ENCODE results near the gene LRP3. TPM values are rescaled to one million over a fixed set of nuclear protein-coding genes. Genes with fewer than 3 reads are reported as not detected.

LRP3 gene
- total and polyA plus RNA-seq, 2 donors from 2014 or later: 13.9 to 23.8 TPM

DNA sequence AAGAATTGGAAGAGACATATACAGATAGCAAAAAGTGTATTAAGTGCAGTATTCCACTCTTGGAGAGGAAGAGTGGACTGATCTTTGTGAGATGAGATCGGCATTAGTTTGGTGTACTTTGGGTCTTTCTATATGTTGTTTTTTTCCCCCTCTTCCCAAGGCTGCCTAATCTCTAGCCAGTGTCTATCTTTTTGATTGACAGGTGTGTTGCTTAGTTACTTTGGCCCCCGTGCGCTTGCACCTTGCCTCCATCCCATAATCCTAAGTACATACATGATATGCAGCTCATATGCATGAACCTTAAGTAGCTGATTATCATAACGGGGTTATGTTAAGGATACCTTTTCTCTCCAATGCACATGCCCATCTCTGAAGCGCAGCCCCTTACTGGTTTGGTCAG lies 35.8 kb downstream of the LRP3 start:
- Histone ChIP-seq H3K27me3 (ENCODE audit: control insufficient read depth, insufficient read depth, low read length) (peaks cover 10% of the 10 kb centered on the region), H3K4me1 (ENCODE audit: control insufficient read depth in 2 of 3, insufficient read depth in 2 of 3, low read depth in 1 of 3, low read length in 3 of 3) (peaks cover 0 to 6% (median 0%) of the 10 kb centered on the region in 3 donors), H3K36me3 (ENCODE audit: control insufficient read depth in 2 of 3, insufficient read depth in 3 of 3, low read length in 3 of 3) (no peaks in the 10 kb centered on the region), H3K9me3 (ENCODE audit: control insufficient read depth in 2 of 3, insufficient read depth in 1 of 3, low read length in 3 of 3) (peaks cover 0 to 18% (median 5%) of the 10 kb centered on the region in 3 donors), H3K4me3 (ENCODE audit: low read length in 3 of 3) (no peak overlapping the region), H3K27ac (ENCODE audit: low read depth in 2 of 2, low read length in 2 of 2) (no peak overlapping the region), H3K9ac (ENCODE audit: low read length in 3 of 3) (no peak overlapping the region)
- intact Hi-C loops (cut with DNase I): no loop called here
- DNase-seq (no peak), FAIRE-seq (no peak)
- TF ChIP-seq, protein P1, sequence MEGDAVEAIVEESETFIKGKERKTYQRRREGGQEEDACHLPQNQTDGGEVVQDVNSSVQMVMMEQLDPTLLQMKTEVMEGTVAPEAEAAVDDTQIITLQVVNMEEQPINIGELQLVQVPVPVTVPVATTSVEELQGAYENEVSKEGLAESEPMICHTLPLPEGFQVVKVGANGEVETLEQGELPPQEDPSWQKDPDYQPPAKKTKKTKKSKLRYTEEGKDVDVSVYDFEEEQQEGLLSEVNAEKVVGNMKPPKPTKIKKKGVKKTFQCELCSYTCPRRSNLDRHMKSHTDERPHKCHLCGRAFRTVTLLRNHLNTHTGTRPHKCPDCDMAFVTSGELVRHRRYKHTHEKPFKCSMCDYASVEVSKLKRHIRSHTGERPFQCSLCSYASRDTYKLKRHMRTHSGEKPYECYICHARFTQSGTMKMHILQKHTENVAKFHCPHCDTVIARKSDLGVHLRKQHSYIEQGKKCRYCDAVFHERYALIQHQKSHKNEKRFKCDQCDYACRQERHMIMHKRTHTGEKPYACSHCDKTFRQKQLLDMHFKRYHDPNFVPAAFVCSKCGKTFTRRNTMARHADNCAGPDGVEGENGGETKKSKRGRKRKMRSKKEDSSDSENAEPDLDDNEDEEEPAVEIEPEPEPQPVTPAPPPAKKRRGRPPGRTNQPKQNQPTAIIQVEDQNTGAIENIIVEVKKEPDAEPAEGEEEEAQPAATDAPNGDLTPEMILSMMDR (IDR thresholded peaks at IDR 0.05; ENCODE audit: borderline replicate concordance, extremely low read depth, insufficient read depth): no peak

DNA sequence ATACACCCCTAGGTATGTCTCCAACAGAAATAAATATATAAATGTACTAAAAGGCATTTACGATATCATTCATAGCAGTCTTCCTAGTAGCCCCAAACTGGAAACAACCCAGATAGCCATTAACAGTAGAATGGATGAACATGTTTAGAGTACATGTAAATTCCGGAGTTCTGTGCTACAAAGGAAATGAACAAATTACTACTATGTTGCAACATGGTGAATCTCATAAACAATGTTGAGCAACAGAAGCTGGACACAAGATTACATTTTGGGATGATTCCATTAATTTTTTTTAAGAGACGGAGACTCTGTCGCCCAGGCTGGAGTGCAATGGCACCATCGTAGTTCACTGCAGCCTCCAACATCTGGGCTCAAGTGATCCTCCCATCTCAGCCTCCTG lies 37.4 kb downstream of the LRP3 start:
- Histone ChIP-seq H3K9me3 (ENCODE audit: control insufficient read depth in 2 of 3, insufficient read depth in 1 of 3, low read length in 3 of 3) (peaks cover 0 to 18% (median 5%) of the 10 kb centered on the region in 3 donors), H3K27me3 (ENCODE audit: control insufficient read depth, insufficient read depth, low read length) (no peaks in the 10 kb centered on the region), H3K4me3 (ENCODE audit: low read length in 3 of 3) (no peak overlapping the region), H3K36me3 (ENCODE audit: control insufficient read depth in 2 of 3, insufficient read depth in 3 of 3, low read length in 3 of 3) (no peaks in the 10 kb centered on the region), H3K4me1 (ENCODE audit: control insufficient read depth in 2 of 3, insufficient read depth in 2 of 3, low read depth in 1 of 3, low read length in 3 of 3) (peaks cover 0 to 2% (median 0%) of the 10 kb centered on the region in 3 donors), H3K9ac (ENCODE audit: low read length in 3 of 3) (no peak overlapping the region), H3K27ac (ENCODE audit: low read depth in 2 of 2, low read length in 2 of 2) (no peak overlapping the region)
- TF ChIP-seq, protein P1 (IDR thresholded peaks at IDR 0.05; ENCODE audit: borderline replicate concordance, extremely low read depth, insufficient read depth): no peak
- no peak for FAIRE-seq
- intact Hi-C loops (cut with DNase I): no loop called here
- DNase-seq: no peak

DNA sequence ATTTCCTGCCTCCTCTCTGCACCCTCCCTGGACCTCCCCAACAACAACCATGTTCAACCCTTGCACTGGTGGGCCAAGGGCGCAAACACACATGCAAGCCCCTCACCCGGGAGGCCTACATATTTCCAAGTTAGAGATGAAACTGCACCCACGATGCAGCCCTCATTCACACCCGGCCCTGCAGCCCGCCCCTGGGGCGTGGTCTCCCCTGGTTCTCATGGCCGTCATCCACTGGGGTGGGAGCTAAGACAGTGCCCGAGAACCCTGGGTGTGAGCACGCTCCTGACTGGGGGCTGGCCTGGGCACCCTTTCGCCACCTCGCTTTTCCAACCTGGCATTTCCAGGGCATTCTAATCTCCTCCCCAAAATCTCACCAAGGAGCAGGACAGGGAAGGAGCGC lies 38.5 kb downstream of the LRP3 start:
- no peak for DNase-seq
- no peak overlapping the region for H3K9ac ChIP-seq (ENCODE audit: low read length in 3 of 3)
- H3K36me3 ChIP-seq (ENCODE audit: control insufficient read depth in 2 of 3, insufficient read depth in 3 of 3, low read length in 3 of 3): no peaks in the 10 kb centered on the region
- H3K9me3 ChIP-seq (ENCODE audit: control insufficient read depth in 2 of 3, insufficient read depth in 1 of 3, low read length in 3 of 3): peaks cover 0 to 12% (median 2%) of the 10 kb centered on the region in 3 donors
- intact Hi-C loops (cut with DNase I): no loop called here
- H3K27ac ChIP-seq (ENCODE audit: low read depth in 2 of 2, low read length in 2 of 2): no peak overlapping the region
- H3K4me1 ChIP-seq (ENCODE audit: control insufficient read depth in 2 of 3, insufficient read depth in 2 of 3, low read depth in 1 of 3, low read length in 3 of 3): peaks cover 0 to 2% (median 0%) of the 10 kb centered on the region in 3 donors
- no peak overlapping the region for H3K4me3 ChIP-seq (ENCODE audit: low read length in 3 of 3)
- H3K27me3 ChIP-seq (ENCODE audit: control insufficient read depth, insufficient read depth, low read length): no peaks in the 10 kb centered on the region
- TF ChIP-seq, protein P1 (IDR thresholded peaks at IDR 0.05; ENCODE audit: borderline replicate concordance, extremely low read depth, insufficient read depth): no peak
- FAIRE-seq: no peak

Measured in kidney (tissue), 14 donors.